Measurements from ENCODE around the gene TRIM9.
A peak's percentile ranks its signal among the peaks of the same experiment; 100 is the strongest.

The TRIM9 gene

GRCh38 chr14:51094901-51095853, at the start of gene TRIM9:
Gene TRIM9 (minus strand): TSS chr14:51095105. CDS start chr14:51094939, 166 bp downstream.
- peak; percentile 100 for DNase-seq

DNA sequence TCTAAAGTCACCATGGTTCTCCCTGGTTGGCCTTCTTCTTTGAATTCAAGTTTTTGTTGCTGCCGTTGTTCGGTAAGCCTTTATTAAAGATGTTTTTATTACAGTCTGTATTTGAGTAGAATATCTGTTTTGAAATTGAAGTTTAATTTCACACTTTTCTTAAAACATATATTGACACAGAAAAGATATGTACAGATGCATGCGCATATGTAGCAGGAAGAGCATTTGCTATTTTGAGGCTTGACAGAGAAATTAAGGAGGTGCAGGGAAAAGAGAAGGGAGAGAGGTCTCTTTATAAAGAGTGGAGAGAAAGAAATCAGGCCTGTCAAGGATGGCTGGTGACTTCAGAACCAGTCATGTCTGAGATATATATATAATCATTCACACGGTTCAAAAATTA, 46.0 kb upstream of the TRIM9 start:
- DNase-seq: no peak

DNA sequence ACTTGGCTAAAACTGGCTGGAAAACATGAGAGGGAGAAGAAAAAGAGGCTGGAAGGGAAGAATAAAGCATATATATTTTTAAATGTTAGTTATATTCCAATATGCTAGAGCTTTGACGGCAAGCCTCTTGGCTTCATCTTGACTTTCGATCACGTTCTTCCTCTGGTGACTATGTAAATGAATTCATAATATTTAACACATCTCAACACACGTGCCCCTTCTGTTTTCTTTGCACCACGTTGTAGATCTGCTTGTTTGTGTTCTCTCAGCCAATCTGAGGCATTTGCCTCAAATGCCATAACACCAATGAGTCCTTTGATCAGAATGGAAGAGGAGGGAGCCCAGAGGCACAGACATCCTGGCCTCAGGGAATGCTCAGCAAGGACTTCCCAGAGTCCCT, 45.4 kb upstream of the TRIM9 start:
- DNase-seq: no peak

GRCh38 chr14:51139121-51139681, 44.3 kb upstream of the TRIM9 start:
- peak; percentile 89 for DNase-seq

GRCh38 chr14:51138404-51139103, 43.6 kb upstream of the TRIM9 start:
- DNase-seq: peak; percentile 44

DNA sequence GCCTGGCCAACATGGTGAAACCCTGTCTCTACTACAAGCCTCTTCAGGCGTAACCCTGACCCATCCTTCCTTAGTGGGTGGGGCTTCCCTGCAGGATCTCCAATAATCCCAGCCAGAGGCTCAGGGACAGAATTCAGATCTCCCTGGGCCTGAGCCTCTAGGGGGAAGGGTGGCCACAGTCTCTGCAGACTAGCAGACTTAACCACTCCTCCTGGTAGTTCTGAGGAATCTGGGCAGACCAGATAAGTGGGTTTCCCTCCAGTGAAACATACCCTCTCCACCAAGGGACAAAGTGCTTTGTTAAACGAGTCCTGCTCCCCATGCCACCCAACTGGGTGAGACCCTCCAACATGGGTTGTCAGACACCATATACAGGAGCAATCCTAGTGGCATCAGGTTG, 36.6 kb upstream of the TRIM9 start:
- no peak for DNase-seq

- no peak for DNase-seq
Measured at GRCh38 chr14:51129130-51129529, 34.2 kb upstream of the TRIM9 start.

GRCh38 chr14:51124029-51124428, 29.1 kb upstream of the TRIM9 start:
- no peak for DNase-seq

GRCh38 chr14:51121096-51121495, 26.2 kb upstream of the TRIM9 start:
- DNase-seq: peak; percentile 36

GRCh38 chr14:51119411-51120051, 24.6 kb upstream of the TRIM9 start:
- DNase-seq: no peak

DNA sequence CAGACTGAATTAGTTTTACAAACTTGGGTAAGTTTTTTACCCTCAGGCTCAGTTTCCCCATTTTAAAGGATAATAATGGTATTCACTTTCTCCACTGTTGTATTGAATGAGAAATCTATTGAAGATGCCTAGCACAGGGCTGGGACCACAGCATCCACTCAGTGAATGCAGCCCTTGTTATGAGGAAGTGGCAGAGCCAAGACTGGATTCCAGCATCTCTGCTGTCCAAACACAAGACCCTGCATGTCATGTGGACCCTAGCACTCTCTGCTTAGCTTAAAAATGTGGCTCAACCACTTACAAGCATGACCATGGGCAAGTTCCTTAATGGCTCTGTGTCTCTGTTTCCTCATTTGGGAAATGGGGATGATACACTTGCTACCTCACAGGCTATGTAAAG, 24.1 kb upstream of the TRIM9 start:
- no peak for DNase-seq

DNA sequence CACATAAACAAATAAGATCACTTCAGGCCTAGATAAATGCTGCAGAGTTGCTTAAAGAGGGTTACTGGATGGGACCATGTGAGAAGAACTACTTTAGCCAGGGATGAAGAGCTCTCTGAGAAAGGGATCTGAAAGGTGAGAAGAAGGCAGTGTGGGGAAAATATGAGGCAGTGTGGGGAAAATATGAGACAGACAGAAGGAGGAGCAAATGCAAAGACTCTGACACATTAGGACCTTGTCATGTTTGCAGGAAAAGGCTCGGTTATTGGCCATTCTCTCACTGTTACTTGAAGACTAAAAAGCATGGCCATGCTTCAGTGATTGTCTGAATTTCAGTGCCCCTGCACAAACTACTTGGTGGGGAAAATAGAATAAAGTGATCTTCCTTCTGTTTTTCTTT, 22.7 kb upstream of the TRIM9 start:
- no peak for DNase-seq

DNA sequence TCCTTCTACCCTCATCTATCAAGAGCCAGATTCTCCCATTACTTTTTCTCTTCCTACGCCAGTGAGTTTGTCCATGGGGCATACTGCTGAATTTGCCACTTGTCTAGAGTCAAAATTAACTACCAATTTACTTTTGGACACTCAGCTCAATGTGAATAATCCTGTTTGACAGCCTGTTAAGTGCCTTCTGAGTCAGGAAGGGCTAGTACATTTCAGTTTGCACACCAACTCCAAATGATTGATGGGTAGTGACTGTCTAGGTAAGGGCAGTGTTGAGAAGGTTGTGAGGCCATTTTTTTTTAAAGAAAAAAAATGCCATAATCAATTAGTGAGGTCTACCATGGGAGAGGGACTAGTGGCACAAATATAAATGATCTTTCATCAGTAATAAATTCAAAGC, 21.8 kb upstream of the TRIM9 start:
- no peak for DNase-seq

DNA sequence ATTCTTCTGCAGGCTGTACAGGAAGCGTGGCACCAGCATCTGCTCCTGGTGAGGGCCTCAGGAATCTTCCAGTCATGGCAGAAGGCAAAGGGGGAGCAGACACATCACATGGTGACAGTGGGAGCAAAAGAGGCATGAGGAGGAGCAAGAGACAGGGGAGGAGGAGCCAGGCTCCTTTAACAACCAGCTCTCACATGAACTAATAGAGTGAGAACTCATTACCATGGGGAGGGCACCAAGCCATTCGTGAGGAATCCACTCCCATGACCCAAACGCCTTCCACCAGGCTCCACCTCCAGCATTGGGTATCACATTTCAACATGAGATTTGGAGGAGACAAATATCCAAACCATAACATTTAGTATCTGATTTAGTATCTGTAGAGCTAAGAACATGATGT, 14.7 kb upstream of the TRIM9 start:
- no peak for DNase-seq

DNA sequence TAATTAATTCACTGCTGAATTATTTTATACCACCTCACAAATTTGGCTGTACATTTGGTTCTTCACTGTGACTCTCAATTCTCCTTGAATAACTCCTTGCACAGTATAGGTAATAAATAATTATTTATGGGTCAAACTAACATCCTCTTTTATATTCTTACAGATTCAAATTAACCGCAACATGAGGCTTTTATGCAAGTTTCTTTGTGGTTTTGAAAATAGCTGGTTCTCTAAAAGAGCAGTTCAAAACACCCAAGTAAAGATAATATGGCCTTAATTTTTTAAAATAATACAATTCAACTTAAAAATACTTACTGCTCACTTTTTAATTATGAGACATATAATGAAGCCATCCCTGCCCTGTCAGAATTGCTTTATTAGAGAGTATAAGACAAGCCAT, 12.9 kb upstream of the TRIM9 start:
- no peak for DNase-seq

GRCh38 chr14:51104467-51104866, 9.6 kb upstream of the TRIM9 start:
- DNase-seq: no peak

- DNase-seq: peak; percentile 85
Measured at GRCh38 chr14:51097287-51097686, 2.4 kb upstream of the TRIM9 start.

DNA sequence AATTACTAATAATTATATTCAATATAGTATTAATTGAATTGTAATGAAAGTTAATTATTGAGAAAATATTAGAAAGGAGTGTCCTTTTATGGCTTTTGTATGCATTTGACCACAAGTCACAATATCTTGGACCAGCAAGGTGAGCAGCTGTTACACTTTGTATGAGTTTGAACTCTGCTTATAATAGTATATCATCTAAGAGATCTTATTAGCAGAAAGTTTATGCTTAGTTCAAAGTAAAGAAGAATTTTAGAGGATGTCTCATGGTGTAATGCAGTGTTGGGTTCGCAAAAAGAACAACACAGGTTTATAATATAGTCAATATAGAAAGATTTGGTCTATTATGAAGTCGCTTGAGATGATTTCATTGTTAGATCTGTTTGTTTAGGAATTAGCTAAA, 2.0 kb upstream of the TRIM9 start:
- DNase-seq: peak; percentile 71

DNA sequence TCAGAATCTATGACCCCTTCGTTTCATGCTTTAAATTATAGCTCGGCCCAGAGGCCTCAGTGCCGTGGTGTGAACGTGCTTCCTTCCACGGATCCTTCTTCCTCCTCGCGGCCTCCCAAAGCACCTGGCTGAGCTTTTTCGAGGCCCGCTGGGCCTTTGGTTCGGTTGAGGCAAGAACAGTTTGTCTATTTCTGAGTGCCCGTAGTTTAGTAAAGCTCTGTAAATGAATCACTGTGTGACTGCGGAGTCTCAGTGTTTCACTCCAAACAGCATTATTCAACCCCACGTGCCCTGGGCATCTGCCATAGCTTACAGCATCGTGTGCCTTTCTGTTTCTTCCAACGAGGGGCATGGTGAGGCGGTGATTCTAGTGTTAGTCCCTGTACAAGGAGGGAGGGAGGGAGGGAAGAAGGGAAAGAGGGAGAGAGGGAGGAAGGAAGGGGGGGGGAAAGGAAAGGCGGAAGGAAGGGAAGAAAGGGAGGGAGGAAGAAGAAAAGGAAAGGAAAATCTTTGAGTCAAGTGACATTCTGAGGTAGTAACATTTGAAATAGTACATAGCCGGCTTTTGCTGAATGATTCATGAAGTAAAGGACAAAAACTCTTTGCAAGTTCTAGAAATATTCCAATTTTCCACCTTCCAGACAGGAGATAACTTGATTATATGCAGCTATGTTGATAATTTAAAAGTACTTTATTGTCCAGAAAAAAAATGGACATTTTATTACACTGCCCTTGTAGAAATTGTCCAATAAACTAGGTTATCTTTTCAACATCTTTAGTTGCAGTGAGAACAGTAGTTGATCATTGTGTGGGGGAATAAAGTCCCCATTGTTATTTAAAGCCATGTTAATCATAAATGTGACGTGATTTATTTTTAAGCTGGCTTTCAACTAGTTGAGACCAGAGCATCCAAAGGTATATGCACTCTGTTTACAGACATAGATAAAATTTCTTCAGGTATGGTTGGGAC, 1.2 kb upstream of the TRIM9 start:
- peak; percentile 92 for DNase-seq

- DNase-seq: peak; percentile 75
Measured at GRCh38 chr14:51094282-51094821, 553 bp downstream of the TRIM9 start.

DNA sequence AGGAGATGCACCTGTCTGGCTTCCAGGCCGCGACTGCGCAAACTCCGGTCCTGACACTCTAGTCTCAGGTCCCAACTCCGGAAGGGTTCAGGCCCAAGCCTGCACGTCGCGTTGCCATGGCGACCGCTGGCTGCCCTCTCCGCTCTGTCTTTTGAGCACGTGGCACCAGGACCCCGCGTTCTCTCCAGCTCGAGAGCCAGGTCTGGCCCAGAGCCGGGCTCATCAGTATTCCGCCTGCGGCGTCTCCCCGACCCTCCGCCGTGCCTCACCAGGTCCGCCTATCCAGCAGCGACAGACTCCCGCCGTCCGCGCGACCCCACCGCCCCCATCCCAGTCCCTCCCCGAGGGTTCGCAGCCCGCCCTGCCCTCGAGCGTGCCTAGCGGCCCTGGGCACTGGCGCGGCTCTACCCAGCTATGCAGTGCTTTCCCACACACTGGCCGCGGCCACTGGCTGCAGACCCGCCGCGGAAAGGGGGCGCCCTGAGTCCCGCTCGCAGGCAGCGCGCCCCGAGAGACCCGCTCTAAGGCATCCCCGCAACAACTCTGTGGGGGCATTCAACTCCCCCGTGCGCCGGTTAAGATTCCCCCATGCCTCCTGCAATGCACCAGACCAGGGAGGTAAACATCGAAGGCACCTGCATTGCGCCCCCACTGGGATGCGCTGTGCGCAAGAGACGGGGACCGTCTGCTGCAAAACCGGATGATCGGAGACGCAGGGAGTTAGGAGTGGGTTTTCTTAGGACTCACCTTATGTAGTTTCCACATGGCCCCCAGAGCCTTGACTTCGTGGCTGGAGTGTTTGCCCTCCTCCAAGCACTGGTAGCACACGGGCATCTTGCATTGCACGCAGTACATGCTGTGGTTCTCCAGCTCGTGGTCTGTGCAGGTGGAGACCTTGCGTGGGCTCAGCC, 1.3 kb downstream of the TRIM9 start:
- peak; percentile 97 for DNase-seq

All from NCI-H69 (cell line).